GM23248 (cell line): ENCODE results near the gene ARHGAP10. TPM values are rescaled to one million over a fixed set of nuclear protein-coding genes. Genes with fewer than 3 reads are reported as not detected.
"Not testable (repeated sequence)": the region's sequence is repeated elsewhere in the genome, so short reads cannot be mapped to it uniquely, and the experiment has no call there.

Source experiments
- DNase-seq: peaks from one replicate; pipeline ENCODE4 v3.0.0-alpha.2; 2015
- H2AFZ ChIP-seq: fragments of 200-600 bp; sonication (generic); 2 replicates; pipeline ENCODE4 v1.6.1; 2016; ENCODE audit warnings: antibody characterized with exemption
- H3F3A ChIP-seq: fragments of 200-600 bp; sonication (generic); 2 replicates; pipeline ENCODE4 v1.6.1; 2016; ENCODE audit warnings: mild to moderate bottlenecking, antibody characterized with exemption, mixed run types; ENCODE audit not compliant: insufficient read depth
- H3K27ac ChIP-seq: fragments of 200-600 bp; sonication (generic); 2 replicates; pipeline ENCODE4 v1.5.1; 2016; ENCODE audit warnings: mild to moderate bottlenecking
- H3K27me3 ChIP-seq: fragments of 200-600 bp; sonication (generic); replicated peaks from 2 replicates; pipeline ENCODE4 v1.6.1; 2016; ENCODE audit warnings: mild to moderate bottlenecking; ENCODE audit not compliant: insufficient read depth
- H3K36me3 ChIP-seq: fragments of 200-600 bp; sonication (generic); 2 replicates; pipeline ENCODE4 v1.6.1; 2016; ENCODE audit warnings: low read depth, mild to moderate bottlenecking
- H3K4me1 ChIP-seq: fragments of 200-600 bp; sonication (generic); 2 replicates; pipeline ENCODE4 v1.6.1; 2016; ENCODE audit warnings: mild to moderate bottlenecking; ENCODE audit not compliant: insufficient read depth
- H3K4me2 ChIP-seq: fragments of 200-600 bp; sonication (generic); one replicate; pipeline ENCODE4 v1.6.1; 2016; ENCODE audit warnings: mild to moderate bottlenecking; ENCODE audit not compliant: unreplicated experiment
- H3K4me3 ChIP-seq: fragments of 200-600 bp; sonication (generic); 2 replicates; pipeline ENCODE4 v1.5.1; 2016; ENCODE audit warnings: mild to moderate bottlenecking
- H3K79me2 ChIP-seq: fragments of 200-600 bp; sonication (generic); 2 replicates; pipeline ENCODE4 v1.6.1; 2016; ENCODE audit warnings: mild to moderate bottlenecking; ENCODE audit not compliant: insufficient read depth
- H3K9ac ChIP-seq: fragments of 200-600 bp; sonication (generic); 2 replicates; pipeline ENCODE4 v1.6.1; 2016; ENCODE audit warnings: mild to moderate bottlenecking
- H3K9me2 ChIP-seq: fragments of 200-600 bp; sonication (generic); 2 replicates; pipeline ENCODE4 v1.6.1; 2016; ENCODE audit warnings: mixed run types, mild to moderate bottlenecking, moderate library complexity; ENCODE audit not compliant: insufficient read depth
- H3K9me3 ChIP-seq: fragments of 200-600 bp; sonication (generic); one replicate; pipeline ENCODE4 v1.6.1; 2017; ENCODE audit warnings: low read depth
- H4K20me1 ChIP-seq: fragments of 200-600 bp; sonication (generic); 2 replicates; pipeline ENCODE4 v1.6.0; 2016; ENCODE audit not compliant: insufficient read depth
- EZH2 ChIP-seq: fragments of 200-600 bp; sonication (generic); IDR thresholded peaks from 2 replicates; pipeline ENCODE4 v1.6.1; 2018; ENCODE audit warnings: antibody characterized with exemption, mild to moderate bottlenecking; ENCODE audit not compliant: insufficient read depth, poor library complexity, severe bottlenecking
- EZH2phosphoT487 ChIP-seq: fragments of 200-600 bp; sonication (generic); IDR thresholded peaks from 2 replicates; pipeline ENCODE4 v1.6.1; 2018; ENCODE audit warnings: antibody characterized with exemption, moderate library complexity, mild to moderate bottlenecking, low read depth; ENCODE audit not compliant: insufficient read depth
- WGBS, 2 experiments: methylation state at CpG; one replicate each; pipeline ENCODE4 v1.1.6; 2015 to 2017; ENCODE audit warnings: low lambda C conversion rate in 2 of 2, low coverage in 1 of 2; ENCODE audit errors: missing lambda C conversion rate in 2 of 2; 5-methylcytosine and 5-hydroxymethylcytosine counted together
- in situ Hi-C: fragments of 300-500 bp; cut with MboI; formaldehyde crosslinking; loops from 2 replicates; pipeline ENCODE4 v1.15.0; 2020
- polyA plus RNA-seq: library from polyadenylated mRNA; unstranded; fragments of >200 nt; fragmentation: Nextera tagmentation; extraction: Ambion mirVana; gene quantifications from 2 replicates; pipeline ENCODE4 v1.2.1, GENCODE V29; 2016
- total RNA-seq: library from RNA; depleted of rRNA; stranded (reverse); fragments of >200 nt; shearing (Covaris generic); gene quantifications from 2 replicates; pipeline ENCODE4 v1.2.3, GENCODE V29; 2014

ARHGAP10 gene
- total and polyA plus RNA-seq, 2 experiments from 2014 or later: 19.5 to 24.8 TPM

- no peaks in the 10 kb centered on the region for H3K9me2 ChIP-seq
- TF ChIP-seq EZH2 (no peak), EZH2phosphoT487 (no peak)
- no peak for DNase-seq
- no peaks in the 10 kb centered on the region for H3K9me3 ChIP-seq
- H3K27me3 ChIP-seq: no peaks in the 10 kb centered on the region
- peaks cover 29% of the 10 kb centered on the region; the same call in 1 of the 2 replicates for H3K36me3 ChIP-seq
- peaks cover 9% of the 10 kb centered on the region; the same call in 1 of the 2 replicates for H3F3A ChIP-seq
- H3K27ac ChIP-seq: no peak overlapping the region
- no peak overlapping the region for H3K4me3 ChIP-seq
- no peak overlapping the region for H3K9ac ChIP-seq
- H3K4me2 ChIP-seq: no peak overlapping the region
- WGBS, 2 experiments: 98% methylated on average over 3 of the region's 3 CpGs
- H2AFZ ChIP-seq: no peak overlapping the region
- in situ Hi-C loops: no loop called here
- H3K79me2 ChIP-seq: no peaks in the 10 kb centered on the region; the same call in 1 of the 2 replicates
- H4K20me1 ChIP-seq: no peaks in the 10 kb centered on the region
- no peaks in the 10 kb centered on the region for H3K4me1 ChIP-seq
Measured at GRCh38 chr4:147880511-147880910, 148.6 kb downstream of the ARHGAP10 start.

- H3K4me2 ChIP-seq: no peak overlapping the region
- TF ChIP-seq EZH2 (no peak), EZH2phosphoT487 (no peak)
- no peak overlapping the region for H3K9ac ChIP-seq
- H3K4me3 ChIP-seq: no peak overlapping the region
- H3K36me3 ChIP-seq: peaks cover 26% of the 10 kb centered on the region; the same call in 1 of the 2 replicates
- H3K79me2 ChIP-seq: no peaks in the 10 kb centered on the region; the same call in 1 of the 2 replicates
- no peak for DNase-seq
- no peak overlapping the region for H2AFZ ChIP-seq
- no peak overlapping the region for H3K27ac ChIP-seq
- no peaks in the 10 kb centered on the region for H3K27me3 ChIP-seq
- WGBS, 2 experiments: 100% methylated on average over 2 of the region's 2 CpGs
- no peaks in the 10 kb centered on the region for H3K9me2 ChIP-seq
- in situ Hi-C loops: no loop called here
- H3F3A ChIP-seq: peaks cover 7% of the 10 kb centered on the region; the same call in 1 of the 2 replicates
- no peaks in the 10 kb centered on the region for H3K4me1 ChIP-seq
- no peaks in the 10 kb centered on the region for H3K9me3 ChIP-seq
- no peaks in the 10 kb centered on the region for H4K20me1 ChIP-seq
Measured at GRCh38 chr4:147884536-147884935, 152.6 kb downstream of the ARHGAP10 start.

- H3K4me2 ChIP-seq, H3K9ac ChIP-seq, H3F3A ChIP-seq, H3K27me3 ChIP-seq, H4K20me1 ChIP-seq, H3K79me2 ChIP-seq, in situ Hi-C loops, DNase-seq, H3K9me2 ChIP-seq, H3K4me3 ChIP-seq, H2AFZ ChIP-seq, H3K4me1 ChIP-seq, H3K27ac ChIP-seq, H3K9me3 ChIP-seq: not testable (repeated sequence)
- peaks cover 26% of the 10 kb centered on the region; the same call in 1 of the 2 replicates for H3K36me3 ChIP-seq
- 93 to 100% methylated on average over 1 of the region's 1 CpG for WGBS, 2 experiments
Measured at GRCh38 chr4:147885216-147885615, 153.3 kb downstream of the ARHGAP10 start.

- no peak for DNase-seq
- Histone ChIP-seq H2AFZ (no peak overlapping the region), H3K9me2 (no peaks in the 10 kb centered on the region), H3K27ac (no peak overlapping the region), H3K4me3 (no peak overlapping the region), H3K4me2 (no peak overlapping the region), H3K79me2 (peaks cover 11% of the 10 kb centered on the region), H3K4me1 (no peaks in the 10 kb centered on the region), H3K36me3 (peaks cover 6% of the 10 kb centered on the region), H4K20me1 (no peaks in the 10 kb centered on the region), H3K27me3 (no peaks in the 10 kb centered on the region), H3K9ac (no peak overlapping the region), H3F3A (no peaks in the 10 kb centered on the region; the same call in 1 of the 2 replicates), H3K9me3 (no peaks in the 10 kb centered on the region)
- WGBS, 2 experiments: 91 to 92% methylated on average over 6 of the region's 6 CpGs
- in situ Hi-C loops: no loop called here
- TF ChIP-seq EZH2 (no peak), EZH2phosphoT487 (no peak)
Measured at GRCh38 chr4:147891476-147892115, 159.7 kb downstream of the ARHGAP10 start.
